Skin epidermis (tissue), 12 donors: ENCODE results near the gene FAM124A.

Experiments used
- H3K27ac ChIP-seq, 21 experiments: fragments of 200-600 bp; sonication (generic) in 11 of 21; one replicate each; pipeline ENCODE4 v1.5.0; 2020; ENCODE audit warnings: mild to moderate bottlenecking in 3 of 21, inconsistent platforms in 2 of 21, moderate library complexity in 2 of 21
- H3K4me3 ChIP-seq, 7 experiments: fragments of 200-600 bp; sonication (generic) in 2 of 7; one replicate each; pipeline ENCODE4 v1.5.0; 2020; ENCODE audit warnings: inconsistent platforms in 2 of 7, mild to moderate bottlenecking in 2 of 7, moderate library complexity in 1 of 7

The FAM124A gene

DNA sequence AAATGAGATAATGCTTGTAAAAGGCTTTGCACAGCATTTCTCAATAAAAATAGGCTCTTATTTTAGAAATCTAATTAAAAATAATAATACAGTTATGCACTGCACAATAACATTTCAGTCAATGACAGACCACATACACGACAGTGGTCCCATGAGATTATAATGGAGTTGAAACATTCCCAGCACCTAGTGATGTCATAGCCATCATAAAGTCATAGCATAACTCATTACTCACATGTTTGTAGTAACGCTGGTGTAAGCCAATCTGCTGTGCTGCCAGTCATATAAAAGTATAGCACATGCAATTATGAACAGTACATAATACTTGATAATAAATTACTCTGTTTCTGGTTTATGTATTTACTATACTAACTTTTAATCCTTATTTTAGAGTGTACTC, 104.6 kb downstream of the FAM124A start:
- H3K4me3 ChIP-seq: no peak overlapping the region

DNA sequence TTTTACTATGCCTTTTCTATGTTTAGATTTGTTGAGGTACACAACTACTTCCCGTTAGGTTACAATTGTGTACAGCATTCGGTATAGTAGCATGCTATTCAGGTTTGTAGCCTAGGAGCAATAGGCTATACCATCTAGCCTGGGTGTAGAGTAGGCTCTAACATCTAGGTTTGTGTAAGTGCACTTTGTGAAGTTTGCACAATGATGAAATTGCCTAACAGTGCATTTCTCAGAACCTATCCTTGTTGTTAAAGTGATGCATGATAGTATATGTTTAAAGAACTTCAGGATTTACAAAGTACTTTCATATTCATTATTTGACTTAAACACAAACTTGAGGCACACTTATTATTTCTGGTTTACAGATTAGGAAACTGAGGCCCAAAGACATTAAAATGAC, 105.8 kb downstream of the FAM124A start:
- Histone ChIP-seq H3K4me3 (no peak overlapping the region), H3K27ac (no peak overlapping the region)

More for the DNA sequence above, 104.6 kb downstream of the FAM124A start:
- H3K27ac ChIP-seq: no peak overlapping the region

DNA sequence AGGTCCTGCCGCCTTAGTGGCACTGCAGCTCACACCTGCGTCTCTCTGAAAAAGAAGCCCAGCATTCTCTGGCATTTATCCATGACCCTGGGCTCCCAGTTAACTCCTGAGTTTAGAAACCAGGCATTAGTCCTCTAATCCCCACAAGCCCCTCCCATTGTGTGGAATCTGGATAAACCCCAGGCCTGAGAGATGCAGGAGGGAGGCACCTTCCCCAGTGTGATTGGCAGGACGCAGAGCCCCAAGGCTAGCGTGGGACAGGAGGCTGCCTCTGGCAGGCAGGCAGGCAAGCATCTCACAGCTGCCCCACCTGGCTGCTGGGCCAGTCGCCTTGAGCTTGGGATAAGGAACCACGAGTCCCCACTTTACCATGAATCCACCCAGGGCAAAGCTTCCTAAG, 106.3 kb downstream of the FAM124A start:
- H3K27ac ChIP-seq: no peak overlapping the region

DNA sequence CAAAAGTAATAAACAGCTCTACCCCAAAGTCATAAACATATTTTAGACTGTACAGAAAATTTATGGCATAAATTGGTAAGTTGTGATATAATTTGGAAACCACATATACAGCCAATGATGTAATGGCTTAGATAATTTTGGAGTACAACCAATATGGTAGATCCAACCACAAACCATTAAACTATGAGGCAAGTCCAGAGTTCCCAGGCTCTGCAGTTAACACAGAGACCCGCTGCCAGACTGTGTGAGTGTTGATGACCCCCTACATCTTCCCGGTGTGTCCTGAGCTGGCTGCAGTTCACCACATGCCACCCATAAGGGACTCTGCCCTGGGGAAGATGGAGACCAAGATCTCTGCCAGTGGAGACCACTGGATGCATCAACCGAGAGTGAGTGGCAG, 107.4 kb downstream of the FAM124A start:
- no peak overlapping the region for H3K4me3 ChIP-seq
- no peak overlapping the region for H3K27ac ChIP-seq

More for the DNA sequence above, 106.3 kb downstream of the FAM124A start:
- no peak overlapping the region for H3K4me3 ChIP-seq

DNA sequence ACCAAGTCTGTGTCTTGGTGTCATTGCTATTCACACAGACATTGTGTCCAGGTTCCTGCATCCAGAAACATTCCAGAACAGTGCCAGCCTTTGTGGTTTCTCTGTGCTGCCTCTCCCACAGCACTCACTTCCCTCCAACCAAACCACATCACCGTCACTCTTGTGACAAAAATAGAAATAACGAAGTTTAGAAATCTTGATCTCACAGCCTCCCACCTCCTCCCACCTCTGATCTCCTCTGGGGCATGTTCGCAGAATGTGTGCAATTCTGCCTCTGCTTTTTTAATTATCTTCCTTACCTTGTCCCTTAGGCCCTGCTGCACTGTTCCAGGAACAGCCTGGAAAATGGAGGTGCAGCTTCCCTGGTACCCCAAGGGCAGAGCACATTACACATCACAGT, 108.6 kb downstream of the FAM124A start:
- Histone ChIP-seq H3K27ac (no peak overlapping the region), H3K4me3 (no peak overlapping the region)

DNA sequence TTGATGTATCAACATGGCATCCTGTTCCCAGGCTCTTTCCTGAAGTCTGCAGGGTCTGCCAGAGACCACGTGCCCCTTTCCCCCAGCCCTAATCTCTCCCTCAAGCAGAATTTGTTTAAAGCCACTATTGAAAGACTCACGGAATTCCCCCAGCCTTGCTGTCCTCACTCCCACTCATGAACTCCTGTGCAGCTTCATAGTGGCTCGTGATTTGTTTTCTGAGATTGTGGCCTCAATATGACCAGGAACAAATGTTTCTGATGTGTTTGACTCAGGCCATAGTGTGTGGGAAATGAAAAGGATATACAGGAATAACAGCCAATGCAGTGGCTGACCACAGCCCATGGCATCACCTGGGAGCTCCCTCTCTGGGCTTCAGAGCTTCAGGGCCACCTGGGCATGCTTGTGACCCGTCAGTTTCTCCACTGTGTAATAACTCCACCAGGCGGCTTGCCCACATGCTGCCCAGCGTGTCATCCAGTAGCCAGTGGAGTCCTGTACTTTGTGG, 109.2 kb downstream of the FAM124A start:
- Histone ChIP-seq H3K4me3 (no peak overlapping the region), H3K27ac (no peak overlapping the region)

DNA sequence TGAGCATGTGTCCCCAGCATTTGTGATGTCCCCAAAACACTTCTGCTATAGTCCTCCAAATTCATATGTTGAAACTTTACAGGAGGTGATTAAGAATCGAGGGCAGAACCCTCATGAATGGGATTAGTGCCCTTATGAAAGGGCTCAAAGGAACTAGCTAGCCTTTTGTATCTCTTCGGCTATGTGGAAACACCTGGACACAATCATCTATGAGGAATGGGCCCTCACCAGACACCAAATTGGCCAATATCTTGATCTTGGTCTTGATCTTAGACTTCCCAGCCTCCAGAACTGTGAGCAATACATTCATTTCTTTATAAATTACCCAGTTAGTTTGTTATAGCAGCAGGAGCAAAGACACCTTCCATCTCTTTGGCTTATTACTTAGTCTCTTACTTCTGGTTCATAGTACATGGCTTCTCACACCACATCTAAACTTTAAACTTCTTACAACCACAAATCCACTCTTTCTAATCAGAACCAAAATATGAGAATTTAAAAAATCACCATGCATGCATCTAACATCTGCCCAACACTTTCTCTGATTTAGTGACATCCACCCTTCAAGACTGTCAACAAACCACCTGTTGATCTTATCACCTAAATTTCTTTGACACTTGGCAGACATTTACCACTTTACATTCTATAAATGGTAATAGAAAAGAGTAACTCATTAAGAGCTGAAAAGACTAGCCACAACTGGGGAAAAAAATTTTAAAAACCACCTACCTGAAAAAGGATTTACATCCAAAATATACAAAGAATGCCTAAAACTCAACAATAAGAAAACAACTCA, 110.6 kb downstream of the FAM124A start:
- H3K4me3 ChIP-seq: no peak overlapping the region
- H3K27ac ChIP-seq: no peak overlapping the region

DNA sequence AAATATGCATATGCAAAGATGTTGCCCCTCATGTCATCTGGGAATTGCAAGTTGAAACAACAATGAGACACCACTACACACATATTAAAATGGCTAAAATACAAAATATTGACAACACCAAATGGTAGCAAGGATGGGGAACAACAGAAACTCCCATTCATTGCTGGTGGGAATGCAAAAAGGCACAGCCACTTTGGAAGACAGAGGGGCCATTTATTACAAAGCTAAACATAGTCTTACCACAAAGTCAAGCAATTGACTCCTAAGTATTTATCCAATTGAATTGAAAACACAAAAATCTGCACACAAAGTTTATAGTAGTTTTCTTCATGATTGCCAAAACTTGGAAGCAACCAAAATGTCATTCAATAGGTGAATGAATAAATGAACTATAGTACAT, 111.2 kb downstream of the FAM124A start:
- no peak overlapping the region for H3K4me3 ChIP-seq
- no peak overlapping the region for H3K27ac ChIP-seq

DNA sequence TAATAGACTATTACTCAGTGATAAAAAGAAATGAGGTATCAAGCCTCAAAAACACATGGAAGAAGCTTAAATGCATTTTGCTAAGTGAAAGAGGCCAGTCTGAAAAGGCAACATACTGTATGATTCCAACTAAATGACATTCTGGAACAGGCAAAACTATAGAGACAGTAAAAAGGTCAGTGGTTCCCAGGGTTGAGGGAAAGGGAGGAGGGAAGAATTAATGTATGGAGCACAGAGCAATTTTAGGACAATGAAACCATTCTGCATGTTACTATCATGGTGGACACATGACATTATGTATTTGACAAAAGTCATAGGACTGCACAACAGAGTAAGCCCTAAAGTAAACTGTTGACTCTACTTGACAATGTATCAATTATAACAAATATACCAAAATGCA, 111.6 kb downstream of the FAM124A start:
- no peak overlapping the region for H3K4me3 ChIP-seq
- no peak overlapping the region for H3K27ac ChIP-seq
